SH-SY5Y (cell line): ENCODE results near the gene CPEB1.

ENCODE experiments used
- GATA2 ChIP-seq: IDR thresholded peaks from 2 replicates; pipeline ENCODE4 v1.6.1; 2011; ENCODE audit warnings: mild to moderate bottlenecking, low read depth, low read length
- GATA3 ChIP-seq: IDR thresholded peaks from 2 replicates; pipeline ENCODE4 v1.6.1; 2011; ENCODE audit warnings: low read depth, mild to moderate bottlenecking, low read length, moderate library complexity

- TF ChIP-seq GATA2, result no peak
- TF ChIP-seq GATA3, result no peak
These were observed 95.4 kb downstream of the CPEB1 start for GRCh38 chr15:82551646-82552247.
